RWPE2 (cell line): ENCODE results near the gene CLPX.
A peak's percentile ranks its signal among the peaks of the same experiment; 100 is the strongest.

Experiments
- ATAC-seq: fragments of 200-7000 bp; cut with Tn5 transposase; 3 replicates; pipeline ENCODE4 v1.9.1; 2021; ENCODE audit warnings: low read depth
- DNase-seq: peaks from one replicate; pipeline ENCODE4 v3.0.0-alpha.2; 2020; ENCODE audit warnings: low spot score
- H3K27ac ChIP-seq: fragments of 450-650 bp; 2 replicates; pipeline ENCODE4 v1.5.1; 2017; ENCODE audit warnings: mild to moderate bottlenecking; ENCODE audit not compliant: poor library complexity, severe bottlenecking
- H3K27me3 ChIP-seq: fragments of 250-450 bp; sonication (Bioruptor Pico); 2 replicates; pipeline ENCODE4 v1.5.1; 2021; ENCODE audit warnings: mild to moderate bottlenecking, moderate library complexity; ENCODE audit not compliant: insufficient read depth, poor library complexity, severe bottlenecking
- H3K36me3 ChIP-seq: fragments of 250-450 bp; sonication (Bioruptor Pico); 2 replicates; pipeline ENCODE4 v1.5.1; 2020; ENCODE audit warnings: low read depth, mild to moderate bottlenecking, moderate library complexity
- H3K4me1 ChIP-seq: fragments of 250-450 bp; sonication (Bioruptor Pico); 2 replicates; pipeline ENCODE4 v1.5.1; 2021; ENCODE audit warnings: mild to moderate bottlenecking, moderate library complexity; ENCODE audit not compliant: insufficient read depth, poor library complexity, severe bottlenecking
- H3K4me3 ChIP-seq: fragments of 250-450 bp; sonication (Bioruptor Pico); 2 replicates; pipeline ENCODE4 v1.5.1; 2021; ENCODE audit warnings: mild to moderate bottlenecking, moderate library complexity; ENCODE audit not compliant: severe bottlenecking
- H3K9me3 ChIP-seq: fragments of 250-450 bp; sonication (Bioruptor Pico); 2 replicates; pipeline ENCODE4 v1.5.1; 2021; ENCODE audit warnings: mild to moderate bottlenecking, moderate library complexity; ENCODE audit not compliant: severe bottlenecking
- TF ChIP-seq, protein P1 (sequence below): fragments of 450-650 bp; IDR thresholded peaks from one replicate; pipeline ENCODE4 v1.5.1; 2017; ENCODE audit warnings: mild to moderate bottlenecking, moderate library complexity; ENCODE audit not compliant: poor library complexity, severe bottlenecking

CLPX gene

GRCh38 chr15:65110676-65111292, 74.4 kb downstream of the CLPX start:
- ATAC-seq = peak; percentile 44
- TF ChIP-seq, protein P1, sequence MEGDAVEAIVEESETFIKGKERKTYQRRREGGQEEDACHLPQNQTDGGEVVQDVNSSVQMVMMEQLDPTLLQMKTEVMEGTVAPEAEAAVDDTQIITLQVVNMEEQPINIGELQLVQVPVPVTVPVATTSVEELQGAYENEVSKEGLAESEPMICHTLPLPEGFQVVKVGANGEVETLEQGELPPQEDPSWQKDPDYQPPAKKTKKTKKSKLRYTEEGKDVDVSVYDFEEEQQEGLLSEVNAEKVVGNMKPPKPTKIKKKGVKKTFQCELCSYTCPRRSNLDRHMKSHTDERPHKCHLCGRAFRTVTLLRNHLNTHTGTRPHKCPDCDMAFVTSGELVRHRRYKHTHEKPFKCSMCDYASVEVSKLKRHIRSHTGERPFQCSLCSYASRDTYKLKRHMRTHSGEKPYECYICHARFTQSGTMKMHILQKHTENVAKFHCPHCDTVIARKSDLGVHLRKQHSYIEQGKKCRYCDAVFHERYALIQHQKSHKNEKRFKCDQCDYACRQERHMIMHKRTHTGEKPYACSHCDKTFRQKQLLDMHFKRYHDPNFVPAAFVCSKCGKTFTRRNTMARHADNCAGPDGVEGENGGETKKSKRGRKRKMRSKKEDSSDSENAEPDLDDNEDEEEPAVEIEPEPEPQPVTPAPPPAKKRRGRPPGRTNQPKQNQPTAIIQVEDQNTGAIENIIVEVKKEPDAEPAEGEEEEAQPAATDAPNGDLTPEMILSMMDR = no peak
- Histone ChIP-seq H3K27ac (no peak overlapping the region), H3K4me3 (no peak overlapping the region), H3K4me1 (no peaks in the 10 kb centered on the region), H3K9me3 (no peaks in the 10 kb centered on the region), H3K36me3 (peaks cover 29% of the 10 kb centered on the region), H3K27me3 (no peaks in the 10 kb centered on the region)
- DNase-seq = peak; percentile 14

DNA sequence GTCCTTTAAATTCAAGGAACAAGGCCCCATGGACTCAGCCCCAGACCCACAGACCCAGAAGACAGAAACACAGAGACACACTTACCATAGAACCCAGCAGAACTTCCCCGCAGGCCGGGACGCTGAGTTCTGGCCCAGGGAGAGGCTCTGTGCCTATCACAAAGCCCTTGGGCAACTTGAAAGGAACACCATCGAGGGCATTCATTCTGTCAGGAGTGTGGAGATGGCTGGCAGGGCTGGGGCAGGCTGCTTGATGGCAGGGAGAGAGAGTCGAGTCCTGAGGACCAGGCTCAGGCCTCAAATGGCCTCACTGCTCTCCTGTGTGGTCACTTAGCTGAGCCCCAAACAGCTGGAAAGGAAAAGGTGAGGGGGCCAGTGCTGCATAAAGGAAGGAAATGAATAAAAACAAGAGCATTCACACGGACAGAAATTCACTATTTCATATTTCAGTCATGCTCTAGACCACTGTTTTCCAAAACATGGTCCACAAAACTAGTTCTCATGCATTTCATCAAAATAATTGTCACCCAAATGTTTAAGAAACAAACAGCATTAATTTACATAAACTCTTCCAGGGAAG, 79.0 kb downstream of the CLPX start:
- H3K27ac ChIP-seq = no peak overlapping the region
- no peaks in the 10 kb centered on the region for H3K27me3 ChIP-seq
- ATAC-seq (no peak), DNase-seq (peak; percentile 42)
- no peaks in the 10 kb centered on the region for H3K9me3 ChIP-seq
- no peaks in the 10 kb centered on the region for H3K4me1 ChIP-seq
- no peak overlapping the region for H3K4me3 ChIP-seq
- H3K36me3 ChIP-seq = peaks cover 17% of the 10 kb centered on the region; the same call in 1 of the 2 replicates
- TF ChIP-seq, protein P1 = no peak

GRCh38 chr15:65105038-65105437, 80.1 kb downstream of the CLPX start:
- H3K4me1 ChIP-seq = no peaks in the 10 kb centered on the region
- DNase-seq (peak; percentile 35), ATAC-seq (no peak)
- no peak overlapping the region for H3K27ac ChIP-seq
- H3K36me3 ChIP-seq = peaks cover 17% of the 10 kb centered on the region; the same call in 1 of the 2 replicates
- H3K4me3 ChIP-seq = no peak overlapping the region
- no peaks in the 10 kb centered on the region for H3K9me3 ChIP-seq
- TF ChIP-seq, protein P1 = no peak
- no peaks in the 10 kb centered on the region for H3K27me3 ChIP-seq

GRCh38 chr15:65102912-65103311, 82.2 kb downstream of the CLPX start:
- TF ChIP-seq, protein P1 = no peak
- H3K9me3 ChIP-seq = no peaks in the 10 kb centered on the region
- no peak overlapping the region for H3K4me3 ChIP-seq
- H3K27ac ChIP-seq = no peak overlapping the region
- ATAC-seq (no peak), DNase-seq (peak; percentile 38)
- H3K4me1 ChIP-seq = no peaks in the 10 kb centered on the region
- peaks cover 33% of the 10 kb centered on the region for H3K36me3 ChIP-seq
- no peaks in the 10 kb centered on the region for H3K27me3 ChIP-seq
